NT2/D1 (cell line): Measurements from ENCODE around the gene ZCCHC4.

Source experiments
- DNase-seq: peaks from one replicate; pipeline ENCODE4 v3.0.0-alpha.2; 2011; ENCODE audit warnings: low read depth, low spot score
- H3K27me3 ChIP-seq: 2 replicates; pipeline ENCODE4 v1.6.0; 2011; ENCODE audit warnings: mild to moderate bottlenecking; ENCODE audit not compliant: insufficient read length, insufficient read depth
- H3K36me3 ChIP-seq: 2 replicates; pipeline ENCODE4 v1.6.1; 2011; ENCODE audit warnings: mild to moderate bottlenecking, low read length, mixed read lengths; ENCODE audit not compliant: insufficient read depth, insufficient read length
- H3K4me1 ChIP-seq: 2 replicates; pipeline ENCODE4 v1.5.1; 2011; ENCODE audit not compliant: insufficient read depth, insufficient read length
- H3K4me3 ChIP-seq: 2 replicates; pipeline ENCODE4 v1.5.1; 2011; ENCODE audit warnings: low read depth; ENCODE audit not compliant: insufficient read length
- H3K9ac ChIP-seq: 2 replicates; pipeline ENCODE4 v1.6.0; 2011; ENCODE audit warnings: low read depth; ENCODE audit not compliant: insufficient read length
- H3K9me3 ChIP-seq: 2 replicates; pipeline ENCODE4 v1.5.1; 2011; ENCODE audit warnings: mild to moderate bottlenecking, low read length; ENCODE audit not compliant: insufficient read depth
- SUZ12 ChIP-seq: IDR thresholded peaks from 2 replicates; pipeline ENCODE4 v1.6.1; 2011; ENCODE audit not compliant: insufficient read length, insufficient read depth; ENCODE audit errors: extremely low read depth
- YY1 ChIP-seq: IDR thresholded peaks from 2 replicates; pipeline ENCODE4 v1.6.1; 2011; ENCODE audit not compliant: insufficient read length, insufficient read depth
- ZNF274 ChIP-seq: IDR thresholded peaks from 2 replicates; pipeline ENCODE4 v1.6.1; 2011; ENCODE audit warnings: mild to moderate bottlenecking, low read depth, low read length

The ZCCHC4 gene

DNA sequence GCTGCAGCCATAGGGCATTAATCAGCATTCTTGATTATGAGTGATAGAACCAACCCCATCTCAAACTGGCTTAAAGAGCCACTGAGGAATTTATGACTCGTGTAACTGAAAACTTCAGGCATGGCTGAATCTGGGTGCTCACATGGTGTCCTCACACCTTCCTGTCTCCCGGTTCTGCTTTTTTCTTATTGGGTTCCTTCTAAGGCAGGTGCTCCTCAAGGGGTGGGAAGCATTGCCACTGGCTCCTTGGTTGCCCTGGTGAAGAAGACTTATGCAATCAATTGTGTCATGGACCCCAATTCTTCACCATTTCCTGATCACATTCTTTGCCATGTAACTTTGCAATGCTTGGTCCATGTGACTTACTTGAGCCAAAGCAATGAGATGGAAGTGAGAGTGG, 4.3 kb upstream of the ZCCHC4 start:
- no peaks in the 10 kb centered on the region for H3K9me3 ChIP-seq
- H3K9ac ChIP-seq: no peak overlapping the region
- H3K36me3 ChIP-seq: no peaks in the 10 kb centered on the region
- DNase-seq: no peak
- no peaks in the 10 kb centered on the region for H3K27me3 ChIP-seq
- no peaks in the 10 kb centered on the region for H3K4me1 ChIP-seq
- no peak for TF ChIP-seq SUZ12
- TF ChIP-seq YY1: no peak
- TF ChIP-seq ZNF274: no peak
- no peak overlapping the region for H3K4me3 ChIP-seq

DNA sequence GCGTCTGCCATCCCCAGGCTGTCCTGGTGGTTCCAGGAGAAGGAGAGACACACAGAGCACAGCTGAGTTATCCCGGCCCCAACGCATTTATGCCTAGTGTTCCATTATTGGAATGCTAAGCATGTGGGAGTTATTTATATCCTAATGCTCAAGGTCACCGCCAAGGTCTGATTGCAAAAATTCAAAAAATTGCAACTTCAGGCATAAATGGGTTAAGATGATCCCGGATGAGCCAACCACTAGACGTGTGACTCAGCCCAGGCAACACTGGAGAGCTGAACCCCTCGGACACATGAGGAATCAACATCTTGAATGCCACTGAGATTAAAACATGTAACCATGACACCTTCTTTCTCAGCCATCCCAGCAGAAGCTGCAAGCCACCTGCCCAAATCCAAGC, 3.8 kb upstream of the ZCCHC4 start:
- Histone ChIP-seq H3K36me3 (no peaks in the 10 kb centered on the region), H3K4me3 (no peak overlapping the region), H3K9ac (no peak overlapping the region), H3K4me1 (no peaks in the 10 kb centered on the region), H3K9me3 (no peaks in the 10 kb centered on the region), H3K27me3 (no peaks in the 10 kb centered on the region)
- DNase-seq: no peak
- TF ChIP-seq ZNF274 (no peak), YY1 (no peak), SUZ12 (no peak)

GRCh38 chr4:25310066-25310802, 2.3 kb upstream of the ZCCHC4 start:
- no peak for DNase-seq
- H3K9ac ChIP-seq: no peak overlapping the region
- H3K9me3 ChIP-seq: no peaks in the 10 kb centered on the region
- no peak for TF ChIP-seq YY1
- TF ChIP-seq ZNF274: no peak
- no peak for TF ChIP-seq SUZ12
- H3K4me3 ChIP-seq: no peak overlapping the region
- H3K4me1 ChIP-seq: no peaks in the 10 kb centered on the region
- peaks cover 14% of the 10 kb centered on the region for H3K36me3 ChIP-seq
- H3K27me3 ChIP-seq: no peaks in the 10 kb centered on the region

- DNase-seq: no peak
- H3K4me3 ChIP-seq: no peak overlapping the region
- H3K9me3 ChIP-seq: no peaks in the 10 kb centered on the region
- peaks cover 19% of the 10 kb centered on the region for H3K36me3 ChIP-seq
- no peaks in the 10 kb centered on the region for H3K27me3 ChIP-seq
- no peak overlapping the region for H3K9ac ChIP-seq
- TF ChIP-seq YY1: no peak
- no peak for TF ChIP-seq SUZ12
- TF ChIP-seq ZNF274: no peak
- H3K4me1 ChIP-seq: no peaks in the 10 kb centered on the region
Observed at GRCh38 chr4:25310803-25311166, 1.8 kb upstream of the ZCCHC4 start.

GRCh38 chr4:25313201-25313895, 774 bp downstream of the ZCCHC4 start:
- H3K9ac ChIP-seq: peak overlapping the region; percentile 96
- no peak for DNase-seq
- H3K4me1 ChIP-seq: no peaks in the 10 kb centered on the region
- TF ChIP-seq ZNF274 (no peak), YY1 (no peak), SUZ12 (no peak)
- peaks cover 42% of the 10 kb centered on the region for H3K36me3 ChIP-seq
- no peaks in the 10 kb centered on the region for H3K9me3 ChIP-seq
- peak overlapping the region; percentile 98 for H3K4me3 ChIP-seq
- no peaks in the 10 kb centered on the region for H3K27me3 ChIP-seq

DNA sequence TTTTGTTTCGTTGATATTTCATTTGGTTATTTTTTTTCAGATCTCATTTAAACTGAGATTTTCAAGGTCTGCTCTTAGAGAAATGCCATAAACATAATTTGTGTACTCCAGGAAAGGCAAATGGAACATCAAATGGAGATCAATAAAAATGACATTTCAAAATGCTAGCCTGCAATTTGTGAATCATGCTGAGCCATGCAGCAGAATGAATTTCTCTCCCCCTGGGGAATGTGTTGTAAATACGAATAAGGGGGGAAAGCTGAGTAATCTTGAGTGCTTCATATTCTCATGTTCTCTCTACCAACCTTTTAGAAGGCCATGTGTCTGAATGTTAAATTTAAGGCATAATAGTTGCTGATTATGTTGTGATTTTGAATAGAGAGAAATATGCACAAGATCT, 7.8 kb downstream of the ZCCHC4 start:
- DNase-seq: no peak
- Histone ChIP-seq H3K4me1 (no peaks in the 10 kb centered on the region), H3K9me3 (no peaks in the 10 kb centered on the region), H3K9ac (no peak overlapping the region), H3K36me3 (peaks cover 65% of the 10 kb centered on the region), H3K4me3 (no peak overlapping the region), H3K27me3 (no peaks in the 10 kb centered on the region)
- no peak for TF ChIP-seq YY1
- TF ChIP-seq ZNF274: no peak
- TF ChIP-seq SUZ12: no peak

- no peak overlapping the region for H3K9ac ChIP-seq
- peaks cover 60% of the 10 kb centered on the region for H3K36me3 ChIP-seq
- TF ChIP-seq ZNF274 (no peak), YY1 (no peak), SUZ12 (no peak)
- H3K4me1 ChIP-seq: no peaks in the 10 kb centered on the region
- H3K4me3 ChIP-seq: no peak overlapping the region
- no peaks in the 10 kb centered on the region for H3K27me3 ChIP-seq
- no peaks in the 10 kb centered on the region for H3K9me3 ChIP-seq
- no peak for DNase-seq
Observed at GRCh38 chr4:25320773-25321172, 8.2 kb downstream of the ZCCHC4 start.
